GM12874 (cell line): ENCODE measurements around the gene MDFI.

Source experiments
- TF ChIP-seq, protein P1 (sequence below): IDR thresholded peaks from 2 replicates; pipeline ENCODE4 v1.5.1; 2011; ENCODE audit warnings: low read depth, mild to moderate bottlenecking, control low read depth, low read length, moderate library complexity; ENCODE audit not compliant: insufficient read depth

MDFI gene

GRCh38 chr6:41598670-41599014 is 39.6 kb upstream of the MDFI start:
- TF ChIP-seq, protein P1, sequence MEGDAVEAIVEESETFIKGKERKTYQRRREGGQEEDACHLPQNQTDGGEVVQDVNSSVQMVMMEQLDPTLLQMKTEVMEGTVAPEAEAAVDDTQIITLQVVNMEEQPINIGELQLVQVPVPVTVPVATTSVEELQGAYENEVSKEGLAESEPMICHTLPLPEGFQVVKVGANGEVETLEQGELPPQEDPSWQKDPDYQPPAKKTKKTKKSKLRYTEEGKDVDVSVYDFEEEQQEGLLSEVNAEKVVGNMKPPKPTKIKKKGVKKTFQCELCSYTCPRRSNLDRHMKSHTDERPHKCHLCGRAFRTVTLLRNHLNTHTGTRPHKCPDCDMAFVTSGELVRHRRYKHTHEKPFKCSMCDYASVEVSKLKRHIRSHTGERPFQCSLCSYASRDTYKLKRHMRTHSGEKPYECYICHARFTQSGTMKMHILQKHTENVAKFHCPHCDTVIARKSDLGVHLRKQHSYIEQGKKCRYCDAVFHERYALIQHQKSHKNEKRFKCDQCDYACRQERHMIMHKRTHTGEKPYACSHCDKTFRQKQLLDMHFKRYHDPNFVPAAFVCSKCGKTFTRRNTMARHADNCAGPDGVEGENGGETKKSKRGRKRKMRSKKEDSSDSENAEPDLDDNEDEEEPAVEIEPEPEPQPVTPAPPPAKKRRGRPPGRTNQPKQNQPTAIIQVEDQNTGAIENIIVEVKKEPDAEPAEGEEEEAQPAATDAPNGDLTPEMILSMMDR, result no peak

DNA sequence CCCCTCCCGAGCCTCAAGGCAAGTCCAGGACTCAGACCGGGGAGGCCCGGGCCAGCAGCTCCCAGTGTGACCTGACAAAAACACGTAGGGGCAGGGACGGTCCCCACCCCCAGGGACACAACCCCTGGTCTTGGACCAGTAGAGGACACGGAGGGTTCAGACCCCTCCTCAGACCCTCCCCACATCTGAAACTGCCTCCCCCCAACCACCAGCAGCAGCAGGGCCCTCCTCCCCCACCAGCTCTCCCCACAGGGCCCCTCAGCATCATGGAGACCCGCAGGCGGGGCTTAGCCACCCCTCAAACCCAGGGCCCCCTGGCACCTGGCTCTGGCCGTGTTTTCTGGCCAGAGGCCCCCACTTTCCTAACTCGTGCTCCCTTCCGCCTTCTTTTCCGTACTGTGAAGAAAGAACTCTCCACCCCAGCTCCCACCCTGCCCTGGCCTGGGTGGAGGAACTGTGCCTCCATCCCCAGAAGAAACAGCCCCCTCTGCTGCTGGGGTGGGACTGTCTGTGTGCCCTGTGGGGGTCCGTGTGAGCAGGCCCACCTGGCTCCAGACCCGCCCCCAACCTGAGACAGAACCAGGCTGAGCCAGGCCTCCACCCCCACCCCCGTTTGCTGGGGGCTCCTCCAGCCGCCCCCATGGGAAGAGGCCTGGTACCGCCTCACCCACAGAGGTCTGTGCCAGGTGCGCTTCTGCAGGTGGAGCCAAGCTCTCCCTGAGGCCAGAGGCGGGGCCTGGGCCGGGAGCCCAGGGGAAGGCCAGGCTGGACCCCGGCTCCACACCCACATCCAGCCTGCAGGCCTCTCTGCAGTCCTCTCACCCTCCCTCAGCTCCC is 39.0 kb upstream of the MDFI start:
- TF ChIP-seq, protein P1, result no peak

DNA sequence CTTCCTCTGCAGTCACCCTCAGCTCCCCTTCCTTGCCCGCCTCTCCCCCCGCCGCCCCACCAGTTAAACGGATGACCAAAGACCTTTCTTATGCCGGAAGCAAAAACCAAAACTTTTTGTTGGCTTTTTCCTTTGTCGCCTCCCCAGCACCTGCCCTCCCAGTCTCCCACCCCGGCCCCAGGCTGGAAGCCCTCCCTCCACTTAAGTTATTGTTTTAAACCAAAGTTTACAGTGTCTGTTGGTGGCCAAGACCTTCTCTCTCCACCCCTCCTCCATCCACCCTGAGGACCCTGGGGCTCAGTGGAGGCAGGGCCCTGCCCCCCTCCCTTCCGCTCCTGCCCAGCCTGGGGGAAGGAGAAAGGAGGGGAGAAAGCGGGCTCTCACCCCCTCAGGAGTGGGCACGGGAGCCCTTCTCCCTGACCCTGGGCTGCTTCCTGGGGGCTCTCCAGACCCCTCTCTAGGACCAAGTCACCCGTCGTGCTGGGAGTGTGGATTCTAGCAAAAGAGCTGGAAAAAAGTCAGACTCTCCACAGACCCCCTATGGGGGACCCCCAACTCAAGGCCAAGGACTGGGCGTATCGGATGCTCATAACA is 38.3 kb upstream of the MDFI start:
- TF ChIP-seq, protein P1, result no peak

- TF ChIP-seq, protein P1, result no peak
These were observed 37.6 kb upstream of the MDFI start for GRCh38 chr6:41600499-41601247.

DNA sequence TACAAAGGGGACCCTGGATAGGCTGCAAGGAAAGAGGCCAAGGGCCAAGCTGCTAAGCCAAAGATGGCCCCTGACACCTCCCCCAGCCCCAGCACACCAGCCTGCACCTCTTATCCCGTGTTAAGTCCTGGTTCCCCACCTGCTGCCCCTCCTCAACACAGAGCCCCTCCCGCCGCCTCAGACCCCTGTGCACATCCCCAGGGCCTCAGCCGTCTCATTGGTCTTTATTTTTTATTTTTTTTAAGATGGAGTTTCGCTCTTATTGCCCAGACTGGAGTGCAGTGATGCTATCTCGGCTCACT is 37.1 kb upstream of the MDFI start:
- TF ChIP-seq, protein P1, result no peak

- TF ChIP-seq, protein P1, result no peak
These were observed 35.9 kb upstream of the MDFI start for GRCh38 chr6:41602422-41602743.

GRCh38 chr6:41602864-41603608 is 35.2 kb upstream of the MDFI start:
- TF ChIP-seq, protein P1, result peak; percentile 85
